Keratinocyte (primary cell): Measurements from ENCODE around the gene MAGEA2B. TPM values are rescaled to one million over a fixed set of nuclear protein-coding genes. Genes with fewer than 3 reads are reported as not detected.
"Not testable (repeated sequence)": the region's sequence is repeated elsewhere in the genome, so short reads cannot be mapped to it uniquely, and the experiment has no call there.

ENCODE experiments used
- DNase-seq: peaks from one replicate; pipeline ENCODE4 v3.0.0-alpha.2; 2011; ENCODE audit warnings: low read depth, missing footprints, low spot score
- FAIRE-seq: peaks from 2 replicates; lab custom pipeline; 2011; peaks lifted over from hg19 to GRCh38; lab: Jason Lieb, UNC
- H2AFZ ChIP-seq: 2 replicates; pipeline ENCODE4 v1.6.0; 2012; ENCODE audit warnings: low read length, control low read depth, inconsistent platforms; ENCODE audit not compliant: control insufficient read depth
- H3K27ac ChIP-seq: 2 replicates; pipeline ENCODE4 v1.5.1; 2011; ENCODE audit warnings: low read length; ENCODE audit not compliant: control insufficient read depth, insufficient read depth
- H3K27me3 ChIP-seq: 3 replicates; pipeline ENCODE4 v1.6.0; 2011; ENCODE audit warnings: low read length; ENCODE audit not compliant: control insufficient read depth, insufficient read depth; ENCODE audit errors: extremely low read depth
- H3K36me3 ChIP-seq, 2 experiments: 2 replicates in 1 of 2; 3 replicates in 1 of 2; pipeline ENCODE4 v1.5.1; 2011; ENCODE audit warnings: low read length in 2 of 2, mild to moderate bottlenecking in 1 of 2; ENCODE audit not compliant: control insufficient read depth in 2 of 2, insufficient read depth in 2 of 2; ENCODE audit errors: extremely low read depth in 1 of 2
- H3K4me1 ChIP-seq: 3 replicates; pipeline ENCODE4 v1.5.1; 2011; ENCODE audit warnings: low read length; ENCODE audit not compliant: control insufficient read depth, insufficient read depth; ENCODE audit errors: extremely low read depth
- H3K4me2 ChIP-seq: 3 replicates; pipeline ENCODE4 v1.6.0; 2011; ENCODE audit warnings: low read depth, low read length; ENCODE audit not compliant: control insufficient read depth, insufficient read depth; ENCODE audit errors: extremely low read depth
- H3K4me3 ChIP-seq, 3 experiments: fragments of 200-600 bp in 1 of 3; sonication (generic) in 1 of 3; 2 replicates in 2 of 3; 3 replicates in 1 of 3; pipeline ENCODE4 v1.5.1; 2011 to 2016; ENCODE audit warnings: low read length in 3 of 3, mild to moderate bottlenecking in 3 of 3, control low read depth in 2 of 3, inconsistent platforms in 1 of 3, low read depth in 1 of 3, mixed read lengths in 1 of 3, mixed run types in 1 of 3, moderate library complexity in 1 of 3; ENCODE audit not compliant: control insufficient read depth in 2 of 3, insufficient read depth in 2 of 3; ENCODE audit errors: extremely low read depth in 1 of 3
- H3K79me2 ChIP-seq: 2 replicates; pipeline ENCODE4 v1.6.0; 2012; ENCODE audit warnings: low read length; ENCODE audit not compliant: control insufficient read depth, insufficient read depth
- H3K9ac ChIP-seq: 3 replicates; pipeline ENCODE4 v1.6.0; 2011; ENCODE audit warnings: low read length; ENCODE audit not compliant: control insufficient read depth, insufficient read depth; ENCODE audit errors: extremely low read depth
- H3K9me1 ChIP-seq: 3 replicates; pipeline ENCODE4 v1.6.0; 2011; ENCODE audit warnings: low read length; ENCODE audit not compliant: control insufficient read depth, insufficient read depth; ENCODE audit errors: extremely low read depth
- H3K9me3 ChIP-seq: 2 replicates; pipeline ENCODE4 v1.5.1; 2012; ENCODE audit warnings: low read depth, low read length; ENCODE audit not compliant: control insufficient read depth
- H4K20me1 ChIP-seq: 3 replicates; pipeline ENCODE4 v1.6.0; 2011; ENCODE audit warnings: low read length; ENCODE audit not compliant: control insufficient read depth, insufficient read depth; ENCODE audit errors: extremely low read depth
- dilution Hi-C: fragments of 300-500 bp; cut with MboI; formaldehyde crosslinking; loops from one replicate; pipeline ENCODE4 v1.7.0; 2020; ENCODE audit warnings: low sequenced_read_pairs; ENCODE audit not compliant: extremely low pct_ligation_motif_present
- polyA plus RNA-seq, 5 experiments: library from polyadenylated mRNA; depleted of rRNA in 3 of 5; stranded (reverse) in 3 of 5; stranded (forward) in 1 of 5; unstranded in 1 of 5; fragments of >200 nt; gene quantifications; 1 replicate in 1 of 5; 2 replicates in 3 of 5; 3 replicates in 1 of 5; pipeline versions ENCODE4 v1.2.1 to v1.2.3, GENCODE V29; 2011 to 2012; ENCODE audit warnings: missing spikeins in 2 of 5, low read depth in 1 of 5, low replicate concordance in 1 of 5

The MAGEA2B gene
- polyA plus RNA-seq, 1 donor (not counting 4 experiments of a cell fraction or from before 2014, with no cell fraction given), result not detected

- H3K9ac ChIP-seq, H3K4me2 ChIP-seq, dilution Hi-C loops, DNase-seq, H3K79me2 ChIP-seq, H3K4me1 ChIP-seq, H4K20me1 ChIP-seq, H3K36me3 ChIP-seq, H3K4me3 ChIP-seq, H3K9me1 ChIP-seq, FAIRE-seq, H3K27me3 ChIP-seq, H3K27ac ChIP-seq, H3K9me3 ChIP-seq, H2AFZ ChIP-seq: not testable (repeated sequence)
These were observed 45.1 kb downstream of the MAGEA2B start for GRCh38 chrX:152759544-152759943.

GRCh38 chrX:152761582-152761981 is 47.2 kb downstream of the MAGEA2B start:
- H3K27me3 ChIP-seq, H4K20me1 ChIP-seq, dilution Hi-C loops, DNase-seq, FAIRE-seq, H3K4me1 ChIP-seq, H3K9ac ChIP-seq, H3K9me3 ChIP-seq, H3K79me2 ChIP-seq, H3K4me2 ChIP-seq, H3K27ac ChIP-seq, H3K9me1 ChIP-seq, H3K4me3 ChIP-seq, H3K36me3 ChIP-seq, H2AFZ ChIP-seq: not testable (repeated sequence)

GRCh38 chrX:152766562-152766961 is 52.1 kb downstream of the MAGEA2B start:
- H3K9me3 ChIP-seq, H3K4me3 ChIP-seq, dilution Hi-C loops, H3K36me3 ChIP-seq, H3K4me2 ChIP-seq, H4K20me1 ChIP-seq, H3K4me1 ChIP-seq, FAIRE-seq, H3K27me3 ChIP-seq, H2AFZ ChIP-seq, H3K9ac ChIP-seq, H3K27ac ChIP-seq, H3K9me1 ChIP-seq, H3K79me2 ChIP-seq, DNase-seq: not testable (repeated sequence)

Other genes with a start within 250 kb of the MAGEA2B start
- 0.02 to 0.12 TPM (median 0.08 TPM) in 3 replicates for gene GABRQ, start 76.7 kb upstream of the MAGEA2B start, polyA plus RNA-seq
- not detected in 3 replicates for gene MAGEA3, start 15.8 kb upstream of the MAGEA2B start, polyA plus RNA-seq
- gene CSAG2, start 5.4 kb upstream of the MAGEA2B start, polyA plus RNA-seq, result not detected in 3 replicates
- not detected in 3 replicates for gene CSAG1, start 19.1 kb downstream of the MAGEA2B start, polyA plus RNA-seq
- not detected in 3 replicates for gene MAGEA12, start 19.1 kb downstream of the MAGEA2B start, polyA plus RNA-seq
- gene MAGEA2, start 39.2 kb downstream of the MAGEA2B start, polyA plus RNA-seq, result not detected in 3 replicates
- gene CSAG3, start 44.6 kb downstream of the MAGEA2B start, polyA plus RNA-seq, result not detected in 3 replicates
- gene MAGEA6, start 55.1 kb downstream of the MAGEA2B start, polyA plus RNA-seq, result not detected in 3 replicates
- gene CETN2, start 116.1 kb downstream of the MAGEA2B start, polyA plus RNA-seq, result 54.7 to 69.0 TPM (median 55.5 TPM) in 3 replicates
- gene NSDHL, start 116.4 kb downstream of the MAGEA2B start, polyA plus RNA-seq, result 74.7 to 96.3 TPM (median 79.0 TPM) in 3 replicates
- gene ZNF185, start 183.4 kb downstream of the MAGEA2B start, polyA plus RNA-seq, result 48.6 to 73.2 TPM (median 55.6 TPM) in 3 replicates